ENCODE measurements around the gene ESCO1.

ESCO1 gene

GRCh38 chr18:21534327-21534726 is 66.2 kb downstream of the ESCO1 start:
- TF ChIP-seq CTCF (conservative IDR thresholded peaks at IDR 0.05; ENCODE audit: low read depth, low read length) = no peak
- no peak for DNase-seq (ENCODE audit: low read depth)
- no peak overlapping the region for H3K4me3 ChIP-seq (ENCODE audit: low read length)

- no peak for DNase-seq (ENCODE audit: low read depth)
- no peak overlapping the region for H3K4me3 ChIP-seq (ENCODE audit: low read length)
- TF ChIP-seq CTCF (conservative IDR thresholded peaks at IDR 0.05; ENCODE audit: low read depth, low read length) = no peak
These were observed 74.0 kb downstream of the ESCO1 start for GRCh38 chr18:21526463-21526862.

GRCh38 chr18:21525916-21526315 is 74.6 kb downstream of the ESCO1 start:
- DNase-seq (ENCODE audit: low read depth) = no peak
- TF ChIP-seq CTCF (conservative IDR thresholded peaks at IDR 0.05; ENCODE audit: low read depth, low read length) = no peak
- no peak overlapping the region for H3K4me3 ChIP-seq (ENCODE audit: low read length)

- no peak overlapping the region for H3K4me3 ChIP-seq (ENCODE audit: low read length)
- no peak for TF ChIP-seq CTCF (conservative IDR thresholded peaks at IDR 0.05; ENCODE audit: low read depth, low read length)
- no peak for DNase-seq (ENCODE audit: low read depth)
These were observed 78.0 kb downstream of the ESCO1 start for GRCh38 chr18:21522530-21522929.

GRCh38 chr18:21513741-21514140 is 86.8 kb downstream of the ESCO1 start:
- TF ChIP-seq CTCF (conservative IDR thresholded peaks at IDR 0.05; ENCODE audit: low read depth, low read length) = no peak
- DNase-seq (ENCODE audit: low read depth) = no peak
- H3K4me3 ChIP-seq (ENCODE audit: low read length) = no peak overlapping the region

- no peak for DNase-seq (ENCODE audit: low read depth)
- H3K4me3 ChIP-seq (ENCODE audit: low read length) = no peak overlapping the region
- TF ChIP-seq CTCF (conservative IDR thresholded peaks at IDR 0.05; ENCODE audit: low read depth, low read length) = no peak
These were observed 87.2 kb downstream of the ESCO1 start for GRCh38 chr18:21513292-21513691.

- peak; percentile 4 for TF ChIP-seq CTCF (conservative IDR thresholded peaks at IDR 0.05; ENCODE audit: low read depth, low read length)
- no peak for DNase-seq (ENCODE audit: low read depth)
- no peak overlapping the region for H3K4me3 ChIP-seq (ENCODE audit: low read length)
These were observed 91.4 kb downstream of the ESCO1 start for GRCh38 chr18:21509062-21509461.
